HG03039 (cell line): ENCODE data around the gene ELMOD1.

ENCODE experiments used
- ATAC-seq: cut with Tn5 transposase; IDR thresholded peaks from one replicate; pipeline ENCODE4 v1.9.1; 2021; ENCODE audit warnings: mild to moderate bottlenecking, moderate library complexity; ENCODE audit not compliant: unreplicated experiment

Gene ELMOD1

GRCh38 chr11:107713009-107713408 lies 122.1 kb downstream of the ELMOD1 start:
- no peak for ATAC-seq
